Pancreas (tissue), 10 donors: Measurements from ENCODE around the gene ARHGAP12. TPM values are rescaled to one million over a fixed set of nuclear protein-coding genes. Genes with fewer than 3 reads are reported as not detected.

Source experiments
- ATAC-seq, 4 donors: fragments of 200-7000 bp; cut with Tn5 transposase; one replicate each; pipeline versions ENCODE4 v1.8.0 to v1.9.1; 2020; ENCODE audit warnings: mild to moderate bottlenecking in 4 of 4, moderate library complexity in 4 of 4
- DNase-seq, 6 donors: peaks; one replicate each; pipeline ENCODE4 v3.0.0-alpha.2; 2020
- FAIRE-seq: peaks from 2 replicates; lab custom pipeline; 2012; peaks lifted over from hg19 to GRCh38; lab: Jason Lieb, UNC
- H3K27ac ChIP-seq, 4 donors: fragments of 200-600 bp; sonication (generic); 1 replicate in 3 of 4; 2 replicates in 1 of 4; pipeline versions ENCODE4 v1.5.0 to v1.8.0; 2020
- H3K27me3 ChIP-seq, 4 donors: fragments of 200-600 bp; one replicate each; pipeline ENCODE4 v1.8.0; 2021
- H3K36me3 ChIP-seq, 3 donors: fragments of 200-600 bp; sonication (generic) in 1 of 3; one replicate each; pipeline versions ENCODE4 v1.5.0 to v1.8.0; 2020 to 2021
- H3K4me1 ChIP-seq, 3 donors: fragments of 200-600 bp; one replicate each; pipeline ENCODE4 v1.8.0; 2021
- H3K4me3 ChIP-seq, 4 donors: fragments of 200-600 bp; sonication (generic) in 2 of 4; one replicate each; pipeline versions ENCODE4 v1.5.0 to v1.8.0; 2020 to 2021
- H3K9me3 ChIP-seq, 4 donors: fragments of 200-600 bp; one replicate each; pipeline ENCODE4 v1.8.0; 2021
- WGBS, 2 donors: extraction: QIAGEN DNeasy Blood & Tissue Kit; methylation state at CpG; one replicate each; pipeline ENCODE4 v1.1.7; 2013; 5-methylcytosine and 5-hydroxymethylcytosine counted together
- intact Hi-C, 3 donors: fragments of 100-400 bp; cut with DNase I; formaldehyde crosslinking; loops; one replicate each; pipeline versions ENCODE4 v1.11.1 to v1.14.2; 2022
- polyA plus RNA-seq, 2 donors: library from polyadenylated mRNA; stranded (reverse); fragments of 200-250 nt; gene quantifications; one replicate each; pipeline ENCODE4 v1.2.3, GENCODE V29; 2013
- total RNA-seq, 6 donors: library from RNA; stranded (reverse); fragmentation: NEBNext Ultra II Directional in 4 of 6; extraction: Animal tissue kit (Norgen Biotek cat#: 25700) in 4 of 6; gene quantifications; one replicate each; pipeline versions ENCODE4 v1.2.1 to v1.2.4, GENCODE V29; 2021 to 2023
- TF ChIP-seq, protein P1 (sequence below), 4 donors: fragments of 200-600 bp; sonication (generic) in 3 of 4; IDR thresholded peaks; one replicate each; pipeline versions ENCODE4 v1.5.0 to v1.8.0; 2021; ENCODE audit warnings: antibody characterized with exemption in 4 of 4
- donor health status: healthy with polysubstance abuse.
- donor health status: DM: no; HTN: no; CAD: no; lungs with moderate emphysema.
- donor health status: DM: no; HTN: no; CAD: no.
- donor health status: control.
- donor health status: control.
- donor health status: Bipolar disorder and iron deficiency.
- donor health status: DM: yes; HTN: yes; CAD: no.
- donor health status: DM: no; HTN: no; CAD: no.
- donor health status: DM: no; HTN: no; CAD: no.
- donor health status: DM: yes; HTN: yes; CAD: no.

Gene ARHGAP12, protein sequence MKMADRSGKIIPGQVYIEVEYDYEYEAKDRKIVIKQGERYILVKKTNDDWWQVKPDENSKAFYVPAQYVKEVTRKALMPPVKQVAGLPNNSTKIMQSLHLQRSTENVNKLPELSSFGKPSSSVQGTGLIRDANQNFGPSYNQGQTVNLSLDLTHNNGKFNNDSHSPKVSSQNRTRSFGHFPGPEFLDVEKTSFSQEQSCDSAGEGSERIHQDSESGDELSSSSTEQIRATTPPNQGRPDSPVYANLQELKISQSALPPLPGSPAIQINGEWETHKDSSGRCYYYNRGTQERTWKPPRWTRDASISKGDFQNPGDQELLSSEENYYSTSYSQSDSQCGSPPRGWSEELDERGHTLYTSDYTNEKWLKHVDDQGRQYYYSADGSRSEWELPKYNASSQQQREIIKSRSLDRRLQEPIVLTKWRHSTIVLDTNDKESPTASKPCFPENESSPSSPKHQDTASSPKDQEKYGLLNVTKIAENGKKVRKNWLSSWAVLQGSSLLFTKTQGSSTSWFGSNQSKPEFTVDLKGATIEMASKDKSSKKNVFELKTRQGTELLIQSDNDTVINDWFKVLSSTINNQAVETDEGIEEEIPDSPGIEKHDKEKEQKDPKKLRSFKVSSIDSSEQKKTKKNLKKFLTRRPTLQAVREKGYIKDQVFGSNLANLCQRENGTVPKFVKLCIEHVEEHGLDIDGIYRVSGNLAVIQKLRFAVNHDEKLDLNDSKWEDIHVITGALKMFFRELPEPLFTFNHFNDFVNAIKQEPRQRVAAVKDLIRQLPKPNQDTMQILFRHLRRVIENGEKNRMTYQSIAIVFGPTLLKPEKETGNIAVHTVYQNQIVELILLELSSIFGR
- total RNA-seq (10 to 100 TPM; 16.3 to 27.0 (median 21.3) TPM), polyA plus RNA-seq (10 to 100 TPM; 24.7 to 30.1 TPM)

DNA sequence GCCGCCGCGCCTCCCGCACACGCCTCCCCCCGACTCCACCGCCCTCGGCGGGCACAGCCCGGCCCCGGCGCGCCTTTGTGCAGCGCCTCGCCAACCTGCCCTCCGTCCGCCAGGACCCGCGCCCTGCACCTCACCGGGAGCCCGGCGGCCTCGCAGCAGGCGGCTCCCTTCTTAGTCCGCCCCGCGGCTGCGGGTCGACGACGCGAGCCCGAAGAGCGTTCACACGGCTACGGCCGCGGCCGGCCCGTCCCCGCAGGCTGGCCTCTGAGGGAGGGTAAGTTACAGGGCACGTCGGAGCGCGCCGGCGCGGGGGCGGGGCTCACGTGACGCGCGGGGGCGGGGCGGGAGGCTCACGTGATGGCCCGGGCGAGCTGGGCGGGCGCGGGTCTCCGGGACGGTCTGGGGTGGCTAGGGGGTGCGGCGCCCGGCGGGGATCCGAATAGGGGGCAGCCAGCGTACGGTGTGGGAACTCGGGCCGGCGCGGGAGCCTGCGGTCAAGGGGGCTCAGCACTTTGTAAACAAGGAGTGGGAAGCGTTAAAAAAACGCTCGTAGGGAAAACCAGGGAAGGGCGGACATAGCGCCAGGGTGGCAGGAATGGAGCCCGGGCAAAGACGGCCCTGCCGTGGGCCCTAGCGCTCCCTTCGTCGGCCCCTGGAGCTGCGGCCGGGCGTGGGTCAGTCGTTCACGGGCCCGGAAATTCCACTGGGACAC is at the start of gene ARHGAP12:
Gene ARHGAP12 (minus strand): TSS at position 283 of the 712 bp plus-strand sequence. CDS start 19,976 bp downstream, outside the sequence.
- TF ChIP-seq, protein P1, sequence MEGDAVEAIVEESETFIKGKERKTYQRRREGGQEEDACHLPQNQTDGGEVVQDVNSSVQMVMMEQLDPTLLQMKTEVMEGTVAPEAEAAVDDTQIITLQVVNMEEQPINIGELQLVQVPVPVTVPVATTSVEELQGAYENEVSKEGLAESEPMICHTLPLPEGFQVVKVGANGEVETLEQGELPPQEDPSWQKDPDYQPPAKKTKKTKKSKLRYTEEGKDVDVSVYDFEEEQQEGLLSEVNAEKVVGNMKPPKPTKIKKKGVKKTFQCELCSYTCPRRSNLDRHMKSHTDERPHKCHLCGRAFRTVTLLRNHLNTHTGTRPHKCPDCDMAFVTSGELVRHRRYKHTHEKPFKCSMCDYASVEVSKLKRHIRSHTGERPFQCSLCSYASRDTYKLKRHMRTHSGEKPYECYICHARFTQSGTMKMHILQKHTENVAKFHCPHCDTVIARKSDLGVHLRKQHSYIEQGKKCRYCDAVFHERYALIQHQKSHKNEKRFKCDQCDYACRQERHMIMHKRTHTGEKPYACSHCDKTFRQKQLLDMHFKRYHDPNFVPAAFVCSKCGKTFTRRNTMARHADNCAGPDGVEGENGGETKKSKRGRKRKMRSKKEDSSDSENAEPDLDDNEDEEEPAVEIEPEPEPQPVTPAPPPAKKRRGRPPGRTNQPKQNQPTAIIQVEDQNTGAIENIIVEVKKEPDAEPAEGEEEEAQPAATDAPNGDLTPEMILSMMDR (IDR thresholded peaks at IDR 0.05), result no peak

DNA sequence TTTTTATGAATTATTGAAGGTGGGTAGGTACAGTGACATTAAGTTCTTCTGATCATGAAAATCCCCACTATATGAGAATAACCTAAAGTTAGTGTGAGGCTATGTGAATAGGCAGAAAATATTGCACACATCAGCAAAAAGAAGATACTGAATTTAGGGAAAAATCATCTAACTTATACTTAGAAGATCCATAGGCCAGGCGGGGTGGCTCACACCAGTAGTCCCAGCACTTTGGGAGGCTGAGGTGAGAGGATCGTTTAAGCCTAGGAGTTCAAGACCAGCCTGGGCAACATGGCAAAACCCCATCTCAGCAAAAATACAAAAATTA is 49.5 kb upstream of the ARHGAP12 start:
- 67 to 75% methylated on average over 2 of the region's 2 CpGs for WGBS, 2 donors
- intact Hi-C loops, result no loop called here
- H3K27me3 ChIP-seq, result no peaks in the 10 kb centered on the region
- no peaks in the 10 kb centered on the region for H3K36me3 ChIP-seq
- no peak for FAIRE-seq
- H3K4me3 ChIP-seq, result no peak overlapping the region
- no peaks in the 10 kb centered on the region for H3K4me1 ChIP-seq
- no peaks in the 10 kb centered on the region for H3K9me3 ChIP-seq
- no peak overlapping the region for H3K27ac ChIP-seq
- ATAC-seq, result no peak
- DNase-seq, result no peak
- TF ChIP-seq, protein P1 (IDR thresholded peaks at IDR 0.05), result no peak

More for the DNA sequence above, at the start of gene ARHGAP12:
- peak within 1 kb of the TSS; percentile 94 to 99 (median 97) for H3K27ac ChIP-seq
- peak; percentile 88 to 98 (median 92) for DNase-seq
- peak; percentile 85 to 93 (median 92) for ATAC-seq
- peaks cover 13 to 31% (median 30%) of the 10 kb centered on the region in 3 donors for H3K4me1 ChIP-seq
- FAIRE-seq, result no peak
- 0 to 1% methylated on average over 80 to 92 of the region's 92 CpGs for WGBS, 2 donors
- no peaks in the 10 kb centered on the region for H3K36me3 ChIP-seq
- H3K9me3 ChIP-seq, result no peaks in the 10 kb centered on the region
- intact Hi-C loops, result loop anchor here in 1 of 3 donors (10.0 kb wide), 1 partner anchor 54 kb away; no protein-coding TSS in a partner anchor
- H3K4me3 ChIP-seq, result peak within 1 kb of the TSS; percentile 72 to 90 (median 81)
- no peaks in the 10 kb centered on the region for H3K27me3 ChIP-seq

DNA sequence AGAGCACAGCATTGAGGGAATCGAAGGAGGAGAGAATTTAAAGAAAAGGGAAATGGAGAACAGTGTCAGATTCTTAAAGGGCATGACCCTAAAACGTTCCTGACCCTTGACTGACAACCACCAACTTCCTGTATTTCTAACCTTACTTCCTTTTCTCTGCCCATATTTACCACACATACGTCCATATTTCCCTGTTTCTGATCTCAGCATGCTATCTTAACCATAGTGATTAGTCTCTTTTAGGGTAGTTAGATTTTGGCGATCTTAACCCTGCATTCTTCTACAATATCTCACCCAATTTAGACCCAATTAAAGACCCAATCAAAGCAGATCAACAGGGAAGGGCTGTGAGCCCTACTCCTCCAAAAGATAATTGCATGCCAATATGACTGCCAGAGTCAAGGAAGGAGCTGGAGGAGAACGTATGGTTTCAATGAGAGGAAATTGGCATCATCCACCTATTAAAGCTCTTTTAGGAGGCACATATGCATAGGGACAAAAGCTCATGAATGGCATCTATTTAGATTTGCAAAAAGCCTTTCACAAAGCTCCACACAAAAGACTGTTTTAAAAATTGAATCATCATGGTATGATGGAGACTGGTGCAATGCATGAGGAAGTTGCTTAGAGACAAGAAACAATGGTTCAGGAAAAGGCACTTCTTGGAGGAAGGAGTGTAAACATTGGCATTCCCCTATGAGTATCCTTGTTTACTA is 49.0 kb upstream of the ARHGAP12 start:
- no peaks in the 10 kb centered on the region for H3K9me3 ChIP-seq
- ATAC-seq (peak in 2 of 4 donors; percentile 71 to 81), FAIRE-seq (no peak), DNase-seq (no peak)
- H3K27me3 ChIP-seq, result no peaks in the 10 kb centered on the region
- TF ChIP-seq, protein P1 (IDR thresholded peaks at IDR 0.05), result no peak
- no peak overlapping the region for H3K4me3 ChIP-seq
- H3K27ac ChIP-seq, result no peak overlapping the region
- 70 to 78% methylated on average over 5 of the region's 5 CpGs for WGBS, 2 donors
- H3K36me3 ChIP-seq, result no peaks in the 10 kb centered on the region
- intact Hi-C loops, result no loop called here
- no peaks in the 10 kb centered on the region for H3K4me1 ChIP-seq

DNA sequence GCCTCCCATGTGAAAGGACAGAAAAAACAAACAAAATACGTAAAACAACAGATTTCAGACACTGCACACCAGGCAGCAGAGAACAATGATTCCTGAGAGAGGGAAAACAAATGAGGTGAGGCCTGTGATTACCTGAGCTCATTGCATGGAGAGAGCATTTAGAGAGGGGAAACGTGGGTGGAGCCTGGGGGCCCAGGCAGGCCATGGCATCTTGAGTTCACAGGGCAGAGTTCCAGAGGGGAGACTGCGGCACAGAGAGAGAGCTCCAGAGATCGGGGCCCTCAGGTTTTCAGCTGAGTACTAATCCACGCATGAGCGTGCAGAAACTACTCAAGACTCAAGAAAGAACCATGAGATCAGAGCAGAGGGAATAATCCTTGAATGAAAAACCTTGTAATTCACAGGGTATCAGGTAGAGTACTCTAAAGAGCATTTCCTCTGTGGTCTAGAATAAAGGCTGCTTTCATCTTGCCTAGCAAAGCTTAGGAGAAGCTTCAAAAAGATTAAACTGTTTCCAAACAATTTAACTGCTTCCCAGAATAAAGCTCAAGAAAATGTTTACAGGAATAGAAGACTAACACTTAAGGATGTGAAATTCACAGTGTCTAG is 46.6 kb upstream of the ARHGAP12 start:
- DNase-seq (no peak), ATAC-seq (no peak), FAIRE-seq (no peak)
- H3K4me3 ChIP-seq, result no peak overlapping the region
- H3K4me1 ChIP-seq, result no peaks in the 10 kb centered on the region
- H3K27ac ChIP-seq, result no peak overlapping the region
- WGBS, 2 donors, result 90 to 92% methylated on average over 6 of the region's 6 CpGs
- no peaks in the 10 kb centered on the region for H3K27me3 ChIP-seq
- H3K9me3 ChIP-seq, result no peaks in the 10 kb centered on the region
- TF ChIP-seq, protein P1 (IDR thresholded peaks at IDR 0.05), result no peak
- intact Hi-C loops, result no loop called here
- no peaks in the 10 kb centered on the region for H3K36me3 ChIP-seq
